ENCODE results near the gene SAMM50.

Gene SAMM50

DNA sequence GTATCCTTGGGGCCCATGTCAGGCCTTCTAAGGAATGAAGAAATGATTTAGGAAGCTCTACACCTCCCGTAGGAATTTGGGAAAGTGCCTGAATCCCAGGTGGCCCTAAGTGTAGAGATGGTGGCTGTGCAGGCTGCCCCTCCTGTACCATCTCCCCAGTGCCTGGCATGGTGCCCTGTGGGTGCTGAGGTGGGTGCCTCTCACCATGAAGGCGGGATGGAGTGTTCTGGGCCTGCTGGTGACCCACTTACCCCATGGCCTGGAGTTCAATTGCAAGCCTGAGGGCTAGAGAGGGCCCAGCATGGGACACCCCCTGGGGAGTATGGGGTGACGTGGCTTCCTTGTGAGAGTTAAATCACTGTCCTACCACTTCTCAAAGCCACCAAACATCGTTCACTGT is 19.8 kb downstream of the SAMM50 start:
- no peak overlapping the region for H3K4me3 ChIP-seq (ENCODE audit: low read depth, low read length)
- no peak for DNase-seq (ENCODE audit: low read depth)
- TF ChIP-seq, protein P1, sequence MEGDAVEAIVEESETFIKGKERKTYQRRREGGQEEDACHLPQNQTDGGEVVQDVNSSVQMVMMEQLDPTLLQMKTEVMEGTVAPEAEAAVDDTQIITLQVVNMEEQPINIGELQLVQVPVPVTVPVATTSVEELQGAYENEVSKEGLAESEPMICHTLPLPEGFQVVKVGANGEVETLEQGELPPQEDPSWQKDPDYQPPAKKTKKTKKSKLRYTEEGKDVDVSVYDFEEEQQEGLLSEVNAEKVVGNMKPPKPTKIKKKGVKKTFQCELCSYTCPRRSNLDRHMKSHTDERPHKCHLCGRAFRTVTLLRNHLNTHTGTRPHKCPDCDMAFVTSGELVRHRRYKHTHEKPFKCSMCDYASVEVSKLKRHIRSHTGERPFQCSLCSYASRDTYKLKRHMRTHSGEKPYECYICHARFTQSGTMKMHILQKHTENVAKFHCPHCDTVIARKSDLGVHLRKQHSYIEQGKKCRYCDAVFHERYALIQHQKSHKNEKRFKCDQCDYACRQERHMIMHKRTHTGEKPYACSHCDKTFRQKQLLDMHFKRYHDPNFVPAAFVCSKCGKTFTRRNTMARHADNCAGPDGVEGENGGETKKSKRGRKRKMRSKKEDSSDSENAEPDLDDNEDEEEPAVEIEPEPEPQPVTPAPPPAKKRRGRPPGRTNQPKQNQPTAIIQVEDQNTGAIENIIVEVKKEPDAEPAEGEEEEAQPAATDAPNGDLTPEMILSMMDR (IDR thresholded peaks at IDR 0.05; ENCODE audit: control insufficient read depth, extremely low read depth, insufficient read depth) = no peak

DNA sequence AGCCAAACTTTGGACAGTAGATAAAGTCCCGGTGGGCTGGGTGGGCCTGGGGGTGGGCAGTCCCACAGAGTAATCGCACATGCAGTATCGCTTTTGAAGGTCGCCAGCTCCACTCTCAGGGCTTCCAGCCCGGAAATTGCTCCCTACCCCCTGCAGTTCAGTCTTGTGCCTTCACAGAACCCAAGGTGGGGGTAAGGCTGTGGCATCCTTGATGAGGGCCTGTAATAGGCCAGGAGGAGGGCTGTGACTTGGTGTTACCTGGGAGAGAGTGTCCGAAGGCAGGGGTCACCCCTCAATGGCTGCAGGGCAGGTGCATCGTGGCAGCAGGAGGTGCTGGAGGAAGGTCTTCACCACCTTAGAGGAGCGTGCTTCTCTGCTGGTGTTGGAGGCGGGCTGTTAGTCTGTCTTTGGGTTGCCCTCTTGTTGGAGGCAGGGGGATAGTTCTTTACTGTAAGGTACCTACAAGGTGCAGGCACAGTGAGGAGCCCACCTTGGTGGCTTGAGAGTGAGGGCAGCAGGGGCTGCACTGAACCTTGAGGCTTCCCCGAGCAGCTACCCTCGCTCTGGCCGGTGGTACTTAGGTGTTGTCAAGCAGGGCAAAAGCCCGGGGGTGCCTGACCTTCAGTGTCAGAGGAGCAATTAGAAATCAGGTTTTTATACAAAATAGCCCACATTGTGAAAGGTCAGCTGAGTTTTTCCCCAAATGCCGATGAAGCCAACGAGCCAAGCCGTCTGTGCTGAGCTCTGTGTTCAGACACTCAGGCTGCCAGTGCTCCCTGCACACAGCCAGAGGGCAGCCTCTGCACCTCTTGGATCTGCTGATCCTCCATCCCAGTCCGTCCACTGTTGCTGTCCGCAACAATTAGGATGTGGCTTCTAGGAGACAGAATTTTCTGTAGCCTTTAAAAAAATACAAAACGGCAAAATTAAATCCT is 21.9 kb downstream of the SAMM50 start:
- no peak overlapping the region for H3K4me3 ChIP-seq (ENCODE audit: low read depth, low read length)
- TF ChIP-seq, protein P1 (IDR thresholded peaks at IDR 0.05; ENCODE audit: control insufficient read depth, extremely low read depth, insufficient read depth) = peak; percentile 20; the same call in 1 of the 2 replicates
- no peak for DNase-seq (ENCODE audit: low read depth)

DNA sequence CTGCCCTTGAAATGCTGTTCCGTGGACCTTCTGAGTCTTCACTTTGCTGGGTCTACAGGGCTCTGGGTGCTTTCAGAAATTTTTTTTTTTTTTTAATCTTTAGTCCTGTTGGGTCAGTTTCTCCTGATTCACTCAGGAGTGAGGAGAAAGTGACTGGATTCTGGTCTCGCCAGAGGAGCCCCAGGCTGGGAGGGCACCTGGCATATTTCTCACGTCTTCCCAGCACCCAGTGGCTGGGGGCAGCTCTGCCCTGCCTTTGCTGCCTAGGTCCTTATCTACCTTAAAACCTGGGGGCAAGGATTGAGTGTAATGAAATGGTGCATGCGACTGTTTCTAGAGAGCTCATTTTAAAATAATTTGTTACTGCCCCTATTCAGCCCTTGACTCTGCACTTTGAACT is 23.3 kb downstream of the SAMM50 start:
- H3K4me3 ChIP-seq (ENCODE audit: low read depth, low read length) = no peak overlapping the region
- DNase-seq (ENCODE audit: low read depth) = no peak
- TF ChIP-seq, protein P1 (IDR thresholded peaks at IDR 0.05; ENCODE audit: control insufficient read depth, extremely low read depth, insufficient read depth) = no peak

DNA sequence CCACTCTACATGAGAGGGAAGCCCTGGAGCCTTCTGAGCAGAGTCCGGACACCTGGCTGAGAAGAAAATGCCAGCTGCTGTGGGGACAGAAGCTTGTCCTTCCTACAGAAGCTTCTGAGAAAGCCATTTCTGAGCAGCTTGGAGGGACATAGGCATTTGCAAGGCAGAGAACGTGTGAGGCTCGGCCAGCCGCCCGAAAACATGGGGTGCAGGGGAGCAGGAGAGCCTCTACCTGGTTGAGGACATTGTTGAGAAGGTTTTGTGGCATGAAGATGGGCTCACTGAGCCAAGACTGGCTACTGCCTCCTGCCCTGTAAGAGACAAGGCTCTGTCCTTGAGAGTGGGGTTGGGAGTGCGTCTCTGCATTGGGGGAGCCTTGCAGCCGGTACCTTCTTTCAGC is 25.3 kb downstream of the SAMM50 start:
- H3K4me3 ChIP-seq (ENCODE audit: low read depth, low read length) = no peak overlapping the region
- no peak for DNase-seq (ENCODE audit: low read depth)
- TF ChIP-seq, protein P1 (IDR thresholded peaks at IDR 0.05; ENCODE audit: control insufficient read depth, extremely low read depth, insufficient read depth) = no peak

DNA sequence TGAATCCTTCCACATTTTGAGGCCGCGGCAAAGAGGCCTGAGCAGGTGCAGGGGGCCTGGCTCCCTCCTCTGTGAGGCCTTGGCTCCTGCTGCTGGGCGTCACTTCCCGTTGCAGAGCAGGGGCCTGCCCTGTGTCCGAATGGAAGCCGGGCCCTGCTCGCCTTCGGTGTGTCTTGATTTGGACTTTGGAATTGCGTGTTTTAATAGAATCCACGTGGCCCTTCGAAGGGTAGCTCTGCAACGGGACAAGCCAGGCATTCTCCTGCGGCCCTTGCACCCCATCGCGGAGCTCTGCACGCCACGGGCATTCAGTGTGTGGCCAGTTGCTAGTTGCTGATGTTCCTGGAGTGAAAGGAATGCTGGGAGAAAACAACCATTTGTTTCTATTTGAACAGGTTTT is 25.8 kb downstream of the SAMM50 start:
- TF ChIP-seq, protein P1 (IDR thresholded peaks at IDR 0.05; ENCODE audit: control insufficient read depth, extremely low read depth, insufficient read depth) = no peak
- DNase-seq (ENCODE audit: low read depth) = no peak
- no peak overlapping the region for H3K4me3 ChIP-seq (ENCODE audit: low read depth, low read length)

DNA sequence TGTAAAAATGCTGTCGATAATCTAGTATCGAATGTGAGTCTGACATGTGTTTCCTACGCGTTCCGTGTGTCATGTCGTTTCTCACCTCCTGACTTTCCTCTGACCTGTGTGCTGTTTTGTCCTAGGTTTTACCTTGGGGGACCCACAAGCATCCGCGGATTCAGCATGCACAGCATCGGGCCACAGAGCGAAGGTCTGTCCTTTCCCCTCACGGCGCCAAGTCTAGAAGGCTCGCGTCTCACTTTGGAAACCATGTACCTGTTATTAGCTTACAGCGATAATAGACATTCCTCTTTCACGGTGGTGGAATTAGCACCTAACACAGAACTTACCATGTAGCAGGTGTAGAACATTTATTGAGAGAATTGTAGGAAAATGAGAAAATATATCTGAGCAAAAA is 28.6 kb downstream of the SAMM50 start:
- DNase-seq (ENCODE audit: low read depth) = no peak
- H3K4me3 ChIP-seq (ENCODE audit: low read depth, low read length) = no peak overlapping the region
- TF ChIP-seq, protein P1 (IDR thresholded peaks at IDR 0.05; ENCODE audit: control insufficient read depth, extremely low read depth, insufficient read depth) = no peak
